Posterior cingulate gyrus (tissue), 11 donors: ENCODE measurements around the gene RNF217.
"Not testable (repeated sequence)": the region's sequence is repeated elsewhere in the genome, so short reads cannot be mapped to it uniquely, and the experiment has no call there.

Experiments
- DNase-seq, 10 donors: peaks; one replicate each; pipeline versions ENCODE4 v3.0.0 to v3.0.0-alpha.2; 2020 to 2021; ENCODE audit warnings: mixed read lengths in 3 of 10
- intact Hi-C: fragments of 100-400 bp; cut with DNase I; formaldehyde crosslinking; loops from one replicate; pipeline ENCODE4 v1.15.1; 2023

Gene RNF217

GRCh38 chr6:125008957-125009356, 46.7 kb downstream of the RNF217 start:
- no peak for DNase-seq
- intact Hi-C loops = no loop called here

GRCh38 chr6:125009578-125009977, 47.3 kb downstream of the RNF217 start:
- intact Hi-C loops = no loop called here
- DNase-seq = no peak

- intact Hi-C loops = loop anchor here (10.0 kb wide), 1 partner anchor 49 kb away; the partner anchor contains the start of gene RNF217
- no peak for DNase-seq
Measured at GRCh38 chr6:125013938-125014660, 51.9 kb downstream of the RNF217 start.

- intact Hi-C loops = loop anchor here (10.0 kb wide), 1 partner anchor 50 kb away; the partner anchor contains the start of gene RNF217
- no peak for DNase-seq
Measured at GRCh38 chr6:125014661-125014957, 52.4 kb downstream of the RNF217 start.

GRCh38 chr6:125015152-125015551, 52.9 kb downstream of the RNF217 start:
- no peak for DNase-seq
- intact Hi-C loops = loop anchor here (10.0 kb wide), 1 partner anchor 50 kb away; the partner anchor contains the start of gene RNF217

- intact Hi-C loops = loop anchor here (10.0 kb wide), 1 partner anchor 53 kb away; the partner anchor contains the start of gene RNF217
- DNase-seq = no peak
Measured at GRCh38 chr6:125018136-125018535, 55.9 kb downstream of the RNF217 start.

GRCh38 chr6:125019281-125019680, 57.0 kb downstream of the RNF217 start:
- DNase-seq = no peak
- intact Hi-C loops = loop anchor here (10.0 kb wide), 1 partner anchor 54 kb away; the partner anchor contains the start of gene RNF217

GRCh38 chr6:125019918-125020317, 57.7 kb downstream of the RNF217 start:
- intact Hi-C loops = loop anchor here (10.0 kb wide), 1 partner anchor 55 kb away; the partner anchor contains the start of gene RNF217

GRCh38 chr6:125020385-125020784, 58.1 kb downstream of the RNF217 start:
- DNase-seq = no peak
- intact Hi-C loops = no loop called here

More at GRCh38 chr6:125019918-125020317, 57.7 kb downstream of the RNF217 start:
- peak in 3 of 10 donors; percentile 6 to 67 (median 43) for DNase-seq

- intact Hi-C loops = no loop called here
- DNase-seq = no peak
Measured at GRCh38 chr6:125022391-125022989, 60.3 kb downstream of the RNF217 start.

GRCh38 chr6:125025164-125025854, 63.1 kb downstream of the RNF217 start:
- intact Hi-C loops = no loop called here
- no peak for DNase-seq

GRCh38 chr6:125027287-125027686, 65.0 kb downstream of the RNF217 start:
- no peak for DNase-seq
- intact Hi-C loops = no loop called here

GRCh38 chr6:125030969-125031368, 68.7 kb downstream of the RNF217 start:
- intact Hi-C loops = no loop called here
- DNase-seq = peak in 1 of 10 donors; percentile 77

GRCh38 chr6:125031385-125031784, 69.1 kb downstream of the RNF217 start:
- DNase-seq = no peak
- intact Hi-C loops = no loop called here

- intact Hi-C loops = not testable (repeated sequence)
Measured at GRCh38 chr6:125034929-125035328, 72.7 kb downstream of the RNF217 start.

GRCh38 chr6:125036486-125036885, 74.2 kb downstream of the RNF217 start:
- not testable (repeated sequence) for DNase-seq

More at GRCh38 chr6:125034929-125035328, 72.7 kb downstream of the RNF217 start:
- DNase-seq = not testable (repeated sequence)

GRCh38 chr6:125037827-125038226, 75.6 kb downstream of the RNF217 start:
- no peak for DNase-seq
- intact Hi-C loops = no loop called here

More at GRCh38 chr6:125036486-125036885, 74.2 kb downstream of the RNF217 start:
- intact Hi-C loops = not testable (repeated sequence)

- intact Hi-C loops = no loop called here
- DNase-seq = peak in 1 of 10 donors; percentile 32
Measured at GRCh38 chr6:125038925-125039324, 76.7 kb downstream of the RNF217 start.

GRCh38 chr6:125041740-125042459, 79.7 kb downstream of the RNF217 start:
- intact Hi-C loops = no loop called here
- DNase-seq = no peak

- DNase-seq = no peak
- intact Hi-C loops = no loop called here
Measured at GRCh38 chr6:125044066-125044465, 81.8 kb downstream of the RNF217 start.
